ENCODE results near the gene HBS1L. TPM values are rescaled to one million over a fixed set of nuclear protein-coding genes. Genes with fewer than 3 reads are reported as not detected.

HBS1L gene
- total and polyA plus RNA-seq, 9 of the 15 experiments (the other 6 are each of a cell fraction or from before 2014, with no cell fraction given): 101 to 199 (median 145) TPM

GRCh38 chr6:134980846-134981245, 73.8 kb downstream of the HBS1L start (continued):
- no peak for TF ChIP-seq HNRNPLL (IDR thresholded peaks at IDR 0.05; ENCODE audit: low read depth, low read length, poor library complexity, severe bottlenecking)
- peak; percentile 39; the same call in 1 of the 2 replicates for TF ChIP-seq STAT5A (IDR thresholded peaks at IDR 0.05; ENCODE audit: borderline replicate concordance, low read length)
- peak; percentile 92 for TF ChIP-seq NFE2 (IDR thresholded peaks at IDR 0.05; ENCODE audit: low read depth)
- TF ChIP-seq ESRRA (IDR thresholded peaks at IDR 0.05; ENCODE audit: borderline replicate concordance, low read depth): peak; percentile 83
- TF ChIP-seq SRF (CRISPR knock-in tag; IDR thresholded peaks at IDR 0.05): no peak
- no peak for TF ChIP-seq NRF1 (conservative IDR thresholded peaks at IDR 0.05 in 1 of 2, IDR thresholded peaks at IDR 0.05 in 1 of 2)
- peak; percentile 63; the same call in 1 of the 2 replicates for TF ChIP-seq ZEB2 (IDR thresholded peaks at IDR 0.05)
- TF ChIP-seq ZNF561 (CRISPR knock-in tag; conservative IDR thresholded peaks at IDR 0.05): no peak
- no peak for TF ChIP-seq ZFP1 (CRISPR knock-in tag; IDR thresholded peaks at IDR 0.05)
- no peak for TF ChIP-seq BRF1 (IDR thresholded peaks at IDR 0.05; ENCODE audit: borderline replicate concordance, extremely low read depth, insufficient read length)
- no peak for TF ChIP-seq POLR2AphosphoS2 (IDR thresholded peaks at IDR 0.05; ENCODE audit: low read length)
- TF ChIP-seq CCNT2 (IDR thresholded peaks at IDR 0.05; ENCODE audit: borderline replicate concordance, extremely low read depth, insufficient read length, low read depth, low read length): peak; percentile 49
- peak; percentile 56; the same call in 1 of the 2 replicates for TF ChIP-seq PML (IDR thresholded peaks at IDR 0.05; ENCODE audit: low read length)
- TF ChIP-seq MECOM (CRISPR knock-in tag; IDR thresholded peaks at IDR 0.05): peak; percentile 62; the same call in 1 of the 2 replicates
- no peak for TF ChIP-seq GTF2F1 (IDR thresholded peaks at IDR 0.05; ENCODE audit: low read depth, low read length)
- TF ChIP-seq KLF16 (IDR thresholded peaks at IDR 0.05): peak; percentile 40; the same call in 1 of the 2 replicates
- TF ChIP-seq ARNT (IDR thresholded peaks at IDR 0.05): peak in 1 of 2 experiments; percentile 71; a peak in 2 of 4 replicates
- TF ChIP-seq NFATC3 (IDR thresholded peaks at IDR 0.05): 0 out of 2 replicates have a peak, but pooled peaks have one; percentile 40
- TF ChIP-seq HES1 (IDR thresholded peaks at IDR 0.05; ENCODE audit: low read depth): peak; percentile 20; the same call in 1 of the 2 replicates
- TF ChIP-seq SMARCA4 (IDR thresholded peaks at IDR 0.05): peak; percentile 94
- TF ChIP-seq RBBP5 (IDR thresholded peaks at IDR 0.05; ENCODE audit: borderline replicate concordance, insufficient read depth, low read length, poor library complexity, severe bottlenecking): no peak
- TF ChIP-seq NCOR1 (IDR thresholded peaks at IDR 0.05): peak; percentile 69
- TF ChIP-seq, protein P1, sequence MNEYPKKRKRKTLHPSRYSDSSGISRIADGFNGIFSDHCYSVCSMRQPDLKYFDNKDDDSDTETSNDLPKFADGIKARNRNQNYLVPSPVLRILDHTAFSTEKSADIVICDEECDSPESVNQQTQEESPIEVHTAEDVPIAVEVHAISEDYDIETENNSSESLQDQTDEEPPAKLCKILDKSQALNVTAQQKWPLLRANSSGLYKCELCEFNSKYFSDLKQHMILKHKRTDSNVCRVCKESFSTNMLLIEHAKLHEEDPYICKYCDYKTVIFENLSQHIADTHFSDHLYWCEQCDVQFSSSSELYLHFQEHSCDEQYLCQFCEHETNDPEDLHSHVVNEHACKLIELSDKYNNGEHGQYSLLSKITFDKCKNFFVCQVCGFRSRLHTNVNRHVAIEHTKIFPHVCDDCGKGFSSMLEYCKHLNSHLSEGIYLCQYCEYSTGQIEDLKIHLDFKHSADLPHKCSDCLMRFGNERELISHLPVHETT (CRISPR knock-in tag; conservative IDR thresholded peaks at IDR 0.05 in 1 of 2, IDR thresholded peaks at IDR 0.05 in 1 of 2): 0 out of 4 replicates have a peak, but pooled peaks of 1 of the 2 experiments have one; percentile 57
- no peak for TF ChIP-seq ZNF224 (CRISPR knock-in tag; IDR thresholded peaks at IDR 0.05)
- peak; percentile 77 for TF ChIP-seq HMBOX1 (IDR thresholded peaks at IDR 0.05)
- TF ChIP-seq KAT2B (IDR thresholded peaks at IDR 0.05; ENCODE audit: low read depth, low read length): no peak
- TF ChIP-seq ZNF253 (CRISPR knock-in tag; conservative IDR thresholded peaks at IDR 0.05): no peak
